KOPT-K1 (cell line): ENCODE data around the gene MAG.

Experiments
- H3K27ac ChIP-seq: fragments of 200-600 bp; sonication (generic); 2 replicates; pipeline ENCODE4 v1.5.1; 2016; ENCODE audit warnings: antibody characterized with exemption, mild to moderate bottlenecking, low read depth, low read length; ENCODE audit not compliant: poor library complexity, severe bottlenecking
- H3K36me3 ChIP-seq: fragments of 200-600 bp; sonication (generic); 2 replicates; pipeline ENCODE4 v1.5.1; 2017; ENCODE audit warnings: antibody characterized with exemption, mild to moderate bottlenecking, low read length, moderate library complexity; ENCODE audit not compliant: insufficient read depth
- H3K9me3 ChIP-seq: fragments of 200-600 bp; sonication (generic); 2 replicates; pipeline ENCODE4 v1.5.1; 2017; ENCODE audit warnings: antibody characterized with exemption, low read length, mild to moderate bottlenecking; ENCODE audit not compliant: insufficient read depth, poor library complexity, severe bottlenecking

The MAG gene

DNA sequence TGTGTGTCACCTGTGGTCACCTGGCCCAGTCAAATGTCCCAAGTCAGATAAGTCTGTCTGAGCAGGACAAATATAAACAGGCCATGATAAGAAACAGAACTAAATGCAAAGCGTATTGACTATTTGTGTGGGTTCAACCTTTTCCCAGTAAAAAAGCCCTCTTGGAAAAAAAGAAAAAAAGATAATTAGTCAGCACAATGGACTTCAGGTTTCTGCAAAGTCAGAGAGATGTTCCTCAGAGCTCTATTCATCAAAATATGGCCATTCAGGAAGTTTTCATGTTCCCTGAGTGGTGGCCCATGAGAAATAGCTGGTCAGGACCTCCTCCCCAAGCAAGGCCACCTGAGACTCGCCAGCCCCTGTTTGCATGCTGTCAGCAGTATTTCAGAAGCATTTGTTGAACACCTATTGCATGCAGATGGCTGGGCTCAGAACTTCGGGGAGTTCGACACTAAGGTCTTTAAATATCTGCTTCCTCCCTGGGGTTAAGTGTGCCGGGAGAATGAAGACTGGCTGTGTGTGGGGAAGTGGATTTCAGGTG is 69.0 kb downstream of the MAG start:
- H3K36me3 ChIP-seq = no peaks in the 10 kb centered on the region
- H3K27ac ChIP-seq = no peak overlapping the region
- H3K9me3 ChIP-seq = no peaks in the 10 kb centered on the region

DNA sequence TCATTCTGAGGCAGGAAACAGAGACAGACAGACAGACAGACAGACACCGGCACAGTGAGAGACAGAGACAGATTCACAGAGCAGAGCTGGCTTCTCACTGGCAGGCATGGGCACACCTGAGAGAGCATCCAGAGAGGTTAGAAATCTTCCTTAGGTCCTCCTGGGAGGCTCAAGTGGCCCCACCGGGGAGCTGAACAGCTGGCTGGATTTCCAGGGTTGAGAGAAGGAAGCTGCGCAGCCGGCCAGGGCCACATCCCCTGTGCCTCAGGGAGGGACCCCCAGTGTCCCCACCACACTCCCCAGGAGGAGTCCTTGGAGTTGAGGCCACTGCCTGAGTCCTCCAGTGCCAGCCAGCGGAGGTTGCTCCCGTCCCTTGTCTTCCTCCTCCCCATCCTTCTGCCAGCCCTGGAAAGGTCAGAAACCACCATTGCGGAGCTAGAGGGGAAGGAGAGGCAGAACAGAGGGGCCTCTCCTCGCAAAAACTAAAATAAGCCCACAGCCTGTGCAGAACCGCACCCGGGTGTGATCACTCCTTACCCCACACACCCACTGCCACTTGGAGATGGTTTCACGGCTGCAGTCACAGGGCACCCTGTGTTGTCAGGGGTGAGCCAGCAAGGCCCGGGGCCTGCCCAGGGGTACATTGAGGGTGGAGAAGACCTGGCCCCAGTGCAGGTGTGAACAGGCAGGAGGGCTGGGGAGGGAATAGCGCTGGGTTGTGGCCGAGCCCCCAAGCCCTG is 70.5 kb downstream of the MAG start:
- no peaks in the 10 kb centered on the region for H3K9me3 ChIP-seq
- H3K27ac ChIP-seq = no peak overlapping the region
- H3K36me3 ChIP-seq = no peaks in the 10 kb centered on the region

DNA sequence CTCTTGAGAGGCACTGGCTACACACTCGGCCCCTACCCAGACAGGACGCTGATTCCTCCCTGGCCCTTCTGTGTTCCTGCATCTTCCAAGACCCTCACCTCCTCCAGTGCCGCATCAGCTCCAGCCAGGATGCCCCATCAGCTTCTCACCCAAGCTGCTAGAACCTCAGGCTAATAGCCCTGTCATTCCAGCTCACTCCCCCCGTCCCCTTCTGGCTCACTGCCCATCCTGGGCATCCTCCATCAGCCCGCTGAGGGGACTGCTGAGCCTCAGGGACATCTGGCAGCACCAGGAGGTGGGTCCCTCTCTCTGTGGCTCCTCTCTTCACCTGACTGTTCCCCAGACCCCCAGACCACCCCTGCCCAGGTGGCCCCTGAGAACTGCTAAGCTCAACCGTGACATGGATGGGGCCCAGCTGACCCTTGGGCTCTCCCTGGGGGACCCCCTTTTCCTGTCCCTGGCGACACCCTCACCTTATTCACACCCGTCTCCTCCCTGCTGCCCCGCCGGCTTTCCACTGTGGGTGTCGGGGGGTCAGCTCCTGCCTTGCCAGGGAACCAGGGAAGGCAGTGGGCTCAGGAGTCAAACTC is 71.1 kb downstream of the MAG start:
- Histone ChIP-seq H3K36me3 (no peaks in the 10 kb centered on the region), H3K27ac (no peak overlapping the region), H3K9me3 (no peaks in the 10 kb centered on the region)
